ENCODE measurements around the gene NTF3. TPM values are rescaled to one million over a fixed set of nuclear protein-coding genes. Genes with fewer than 3 reads are reported as not detected.

The NTF3 gene
- total and polyA plus RNA-seq, 2 donors (not counting 1 experiment from before 2014, with no cell fraction given): 5.9 to 12.5 TPM

GRCh38 chr12:5390174-5390799 is 41.6 kb upstream of the NTF3 start:
- Histone ChIP-seq H3K9me3 (ENCODE audit: control insufficient read depth, insufficient read depth, low read depth, low read length) (no peaks in the 10 kb centered on the region), H3K4me3 (replicated peaks in 1 of 4; ENCODE audit: control extremely low read depth in 1 of 4, insufficient read depth in 1 of 4, low read depth in 3 of 4, low read length in 4 of 4) (no peak overlapping the region), H4K20me1 (ENCODE audit: control insufficient read depth, extremely low read depth, insufficient read depth, low read length) (no peaks in the 10 kb centered on the region), H2AFZ (ENCODE audit: low read length) (no peak overlapping the region), H3K79me2 (ENCODE audit: control insufficient read depth, insufficient read depth, low read length) (no peaks in the 10 kb centered on the region), H3K4me2 (ENCODE audit: extremely low read depth, insufficient read depth, low read length) (no peak overlapping the region), H3K36me3 (ENCODE audit: control insufficient read depth, insufficient read depth, low read length) (no peaks in the 10 kb centered on the region), H3K27ac (ENCODE audit: insufficient read depth, low read length) (no peak overlapping the region), H3K9ac (ENCODE audit: insufficient read depth, low read length) (no peak overlapping the region), H3K27me3 (ENCODE audit: control insufficient read depth, insufficient read depth, low read length) (no peaks in the 10 kb centered on the region), H3K4me1 (ENCODE audit: control insufficient read depth, extremely low read depth, insufficient read depth, low read length) (no peaks in the 10 kb centered on the region)
- peak in 1 of 2 donors; percentile 13 for DNase-seq (ENCODE audit: low read depth in 2 of 2)
- TF ChIP-seq CTCF (conservative IDR thresholded peaks at IDR 0.05 in 1 of 2, IDR thresholded peaks at IDR 0.05 in 1 of 2; ENCODE audit: low read depth in 1 of 2, low read length in 2 of 2) (no peak), EZH2 (IDR thresholded peaks at IDR 0.05; ENCODE audit: low read length, missing control alignments) (no peak)

- H3K4me1 ChIP-seq (ENCODE audit: control insufficient read depth, extremely low read depth, insufficient read depth, low read length): no peaks in the 10 kb centered on the region
- no peak overlapping the region for H3K4me2 ChIP-seq (ENCODE audit: extremely low read depth, insufficient read depth, low read length)
- no peaks in the 10 kb centered on the region for H3K36me3 ChIP-seq (ENCODE audit: control insufficient read depth, insufficient read depth, low read length)
- DNase-seq (ENCODE audit: low read depth in 2 of 2): peak in 1 of 2 donors; percentile 41
- H3K4me3 ChIP-seq (replicated peaks in 1 of 4; ENCODE audit: control extremely low read depth in 1 of 4, insufficient read depth in 1 of 4, low read depth in 3 of 4, low read length in 4 of 4): no peak overlapping the region
- H3K79me2 ChIP-seq (ENCODE audit: control insufficient read depth, insufficient read depth, low read length): no peaks in the 10 kb centered on the region
- no peaks in the 10 kb centered on the region for H4K20me1 ChIP-seq (ENCODE audit: control insufficient read depth, extremely low read depth, insufficient read depth, low read length)
- H3K27me3 ChIP-seq (ENCODE audit: control insufficient read depth, insufficient read depth, low read length): no peaks in the 10 kb centered on the region
- no peak overlapping the region for H3K9ac ChIP-seq (ENCODE audit: insufficient read depth, low read length)
- no peak overlapping the region for H2AFZ ChIP-seq (ENCODE audit: low read length)
- H3K9me3 ChIP-seq (ENCODE audit: control insufficient read depth, insufficient read depth, low read depth, low read length): no peaks in the 10 kb centered on the region
- no peak overlapping the region for H3K27ac ChIP-seq (ENCODE audit: insufficient read depth, low read length)
- TF ChIP-seq EZH2 (IDR thresholded peaks at IDR 0.05; ENCODE audit: low read length, missing control alignments) (no peak), CTCF (conservative IDR thresholded peaks at IDR 0.05 in 1 of 2, IDR thresholded peaks at IDR 0.05 in 1 of 2; ENCODE audit: low read depth in 1 of 2, low read length in 2 of 2) (no peak)
Measured at GRCh38 chr12:5391653-5392052, 40.3 kb upstream of the NTF3 start.

GRCh38 chr12:5392961-5393360 is 38.9 kb upstream of the NTF3 start:
- no peak overlapping the region for H3K4me3 ChIP-seq (replicated peaks in 1 of 4; ENCODE audit: control extremely low read depth in 1 of 4, insufficient read depth in 1 of 4, low read depth in 3 of 4, low read length in 4 of 4)
- no peak overlapping the region for H3K9ac ChIP-seq (ENCODE audit: insufficient read depth, low read length)
- no peaks in the 10 kb centered on the region for H3K9me3 ChIP-seq (ENCODE audit: control insufficient read depth, insufficient read depth, low read depth, low read length)
- TF ChIP-seq EZH2 (IDR thresholded peaks at IDR 0.05; ENCODE audit: low read length, missing control alignments) (no peak), CTCF (conservative IDR thresholded peaks at IDR 0.05 in 1 of 2, IDR thresholded peaks at IDR 0.05 in 1 of 2; ENCODE audit: low read depth in 1 of 2, low read length in 2 of 2) (no peak)
- H3K27ac ChIP-seq (ENCODE audit: insufficient read depth, low read length): no peak overlapping the region
- H2AFZ ChIP-seq (ENCODE audit: low read length): no peak overlapping the region
- no peaks in the 10 kb centered on the region for H3K4me1 ChIP-seq (ENCODE audit: control insufficient read depth, extremely low read depth, insufficient read depth, low read length)
- no peak overlapping the region for H3K4me2 ChIP-seq (ENCODE audit: extremely low read depth, insufficient read depth, low read length)
- H3K79me2 ChIP-seq (ENCODE audit: control insufficient read depth, insufficient read depth, low read length): no peaks in the 10 kb centered on the region
- H4K20me1 ChIP-seq (ENCODE audit: control insufficient read depth, extremely low read depth, insufficient read depth, low read length): no peaks in the 10 kb centered on the region
- H3K36me3 ChIP-seq (ENCODE audit: control insufficient read depth, insufficient read depth, low read length): no peaks in the 10 kb centered on the region
- DNase-seq (ENCODE audit: low read depth in 2 of 2): no peak
- no peaks in the 10 kb centered on the region for H3K27me3 ChIP-seq (ENCODE audit: control insufficient read depth, insufficient read depth, low read length)
